NCI-H2107 treated with DMSO at 0.1 percent for 48 hours (cell line): ENCODE measurements around the gene GNAL.

Experiments used
- DNase-seq: peaks from one replicate; lab custom pipeline; 2025; ENCODE audit not compliant: unreplicated experiment; lab: John Stamatoyannopoulos, UW

Gene GNAL

DNA sequence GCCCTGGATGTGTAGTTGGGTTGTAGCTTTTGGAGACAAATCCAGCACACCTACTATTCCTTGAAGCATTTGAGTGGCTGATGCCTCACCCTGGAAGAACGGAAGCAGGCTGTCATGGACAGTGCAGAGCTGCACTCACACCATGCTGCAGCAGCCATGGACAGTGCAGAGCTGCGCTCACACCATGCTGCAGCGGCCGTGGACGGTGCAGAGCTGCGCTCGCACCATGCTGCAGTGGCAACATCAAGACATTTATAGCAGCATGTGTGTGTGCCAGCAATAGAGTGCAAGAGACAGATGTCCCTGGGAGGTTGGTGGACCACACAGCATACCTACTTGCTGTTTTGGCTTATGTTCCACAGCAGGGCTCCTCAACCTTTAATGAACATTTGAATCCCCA, 30.6 kb downstream of the GNAL start:
- no peak for DNase-seq

DNA sequence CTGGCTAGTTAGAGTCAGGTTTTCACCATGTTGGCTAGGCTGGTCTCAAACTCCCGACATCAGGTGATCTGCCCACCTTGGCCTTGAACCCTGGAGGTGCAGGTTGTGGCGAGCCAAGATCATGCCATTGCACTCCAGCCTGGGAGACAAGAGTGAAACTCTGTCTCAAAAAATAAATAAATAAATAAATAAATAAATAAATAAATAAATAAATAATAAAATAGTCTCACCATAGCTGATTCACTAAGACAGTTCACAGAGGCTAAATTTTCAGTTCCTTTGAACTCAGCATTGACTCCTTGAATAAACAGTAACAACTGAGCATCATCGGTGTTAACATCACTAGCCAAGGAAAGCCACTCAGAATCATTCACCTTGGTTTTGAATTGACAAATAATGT, 32.7 kb downstream of the GNAL start:
- no peak for DNase-seq

DNA sequence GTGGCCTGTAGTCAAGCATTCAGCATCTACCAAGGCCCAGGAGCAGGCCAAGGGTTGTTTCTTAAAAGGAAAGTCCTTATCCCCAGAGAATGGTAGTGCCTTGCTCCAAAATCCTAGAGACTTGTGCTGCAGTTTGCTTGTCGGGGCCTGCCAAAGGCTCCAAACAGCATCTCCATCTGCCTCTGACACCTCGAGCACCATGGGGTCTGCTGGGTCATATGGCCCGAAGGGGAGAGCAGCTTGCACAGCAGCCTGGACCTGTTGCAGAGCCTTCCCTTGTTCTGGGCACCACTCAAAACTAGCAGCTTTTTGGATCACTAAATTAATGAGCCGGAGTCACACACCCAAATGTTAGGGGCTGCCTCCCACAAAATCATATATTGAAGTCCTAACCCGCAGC, 35.7 kb downstream of the GNAL start:
- no peak for DNase-seq

DNA sequence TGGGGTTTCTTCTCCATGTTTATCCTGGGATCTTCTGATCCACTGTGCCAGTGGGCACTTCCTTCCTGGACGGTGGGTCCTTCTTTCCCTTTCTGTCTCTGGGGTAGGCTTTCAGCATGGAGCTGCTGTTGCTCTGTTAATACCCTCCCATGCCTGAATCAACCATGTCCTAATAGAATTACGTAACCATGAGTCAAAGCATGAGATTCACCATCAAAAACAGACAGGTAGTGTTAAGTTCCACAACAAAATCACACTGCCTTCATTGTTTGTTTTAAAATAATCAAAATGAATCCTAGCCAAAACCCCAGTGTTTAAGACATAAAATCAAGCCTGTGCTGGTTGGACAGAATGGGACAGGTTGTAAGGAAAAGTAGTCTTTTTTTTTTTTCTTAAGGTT, 37.5 kb downstream of the GNAL start:
- DNase-seq = no peak

DNA sequence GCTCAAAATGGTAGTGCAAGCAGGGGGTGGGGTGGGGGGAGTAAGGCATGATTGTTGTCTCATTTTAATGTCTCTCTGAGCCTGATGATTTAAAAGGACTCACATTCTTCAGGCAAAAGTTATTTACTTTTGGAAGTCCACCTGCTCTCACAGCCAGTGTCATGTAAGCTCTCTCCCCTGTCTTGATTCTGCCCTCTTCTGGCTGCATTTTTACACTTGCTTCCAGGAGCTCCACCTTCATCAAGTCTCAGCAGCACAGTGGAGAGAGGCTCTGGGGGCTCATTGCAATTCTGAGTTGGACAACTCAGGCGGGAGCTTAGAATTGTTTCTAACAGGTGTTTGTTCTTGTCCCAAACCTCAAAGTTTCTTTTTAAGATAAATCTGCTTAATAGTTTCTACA, 39.2 kb downstream of the GNAL start:
- no peak for DNase-seq

DNA sequence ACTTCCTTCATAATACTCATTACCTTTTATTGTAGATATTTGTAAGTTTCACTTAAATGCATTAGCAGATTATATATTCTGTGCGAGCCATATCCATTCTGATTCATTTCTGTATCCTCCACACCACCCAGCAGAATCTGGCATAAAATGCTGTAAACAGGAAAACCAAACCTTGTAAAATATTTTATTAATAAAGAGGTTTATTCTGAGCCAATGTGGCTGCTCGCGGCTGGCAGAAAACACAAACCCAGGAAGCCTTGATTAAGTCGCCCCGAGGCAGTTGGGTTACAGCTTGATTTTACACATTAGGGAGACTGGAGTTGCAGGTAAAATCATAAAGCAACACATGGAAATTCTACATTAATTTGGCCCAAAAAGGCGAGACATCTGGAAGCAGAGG, 40.5 kb downstream of the GNAL start:
- DNase-seq = no peak

DNA sequence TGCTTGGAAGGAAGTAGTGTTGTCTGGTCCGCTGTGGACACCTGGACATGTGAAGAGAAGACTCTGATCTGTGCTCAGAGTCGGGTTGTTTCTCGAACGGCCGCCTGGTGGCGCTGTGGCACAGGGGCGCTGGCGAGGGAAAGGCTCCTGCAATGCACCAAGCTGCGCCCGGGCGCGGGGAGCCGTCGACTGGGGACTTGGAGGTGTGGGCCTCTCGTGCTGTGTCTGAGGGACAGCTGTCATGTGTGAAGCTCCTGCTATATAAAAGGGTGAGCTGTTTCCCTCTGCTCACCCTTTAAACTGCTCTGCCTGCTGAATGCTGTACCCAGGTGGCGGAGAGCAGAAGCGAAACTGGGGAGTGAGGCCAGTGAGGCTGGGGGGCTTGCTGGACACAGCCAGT, 44.0 kb downstream of the GNAL start:
- no peak for DNase-seq

DNA sequence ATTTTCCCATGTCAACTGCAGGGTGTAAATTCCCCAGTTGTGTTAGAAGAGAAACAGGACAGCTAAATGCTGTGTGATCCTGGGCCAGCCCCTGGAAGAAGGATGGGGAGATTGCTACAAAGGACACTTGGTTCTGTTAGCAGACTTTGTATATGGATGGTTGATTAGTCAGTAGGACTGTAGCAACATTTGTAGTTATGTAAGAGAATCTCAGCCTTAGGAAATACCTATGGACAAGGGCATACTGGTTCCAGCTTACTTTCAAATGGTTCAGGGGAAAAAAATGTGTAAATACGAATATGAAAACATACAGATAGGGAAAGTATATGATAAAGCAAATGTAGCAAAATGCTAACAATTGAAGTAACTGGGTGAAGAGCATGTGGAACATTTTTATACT, 47.6 kb downstream of the GNAL start:
- DNase-seq = no peak

DNA sequence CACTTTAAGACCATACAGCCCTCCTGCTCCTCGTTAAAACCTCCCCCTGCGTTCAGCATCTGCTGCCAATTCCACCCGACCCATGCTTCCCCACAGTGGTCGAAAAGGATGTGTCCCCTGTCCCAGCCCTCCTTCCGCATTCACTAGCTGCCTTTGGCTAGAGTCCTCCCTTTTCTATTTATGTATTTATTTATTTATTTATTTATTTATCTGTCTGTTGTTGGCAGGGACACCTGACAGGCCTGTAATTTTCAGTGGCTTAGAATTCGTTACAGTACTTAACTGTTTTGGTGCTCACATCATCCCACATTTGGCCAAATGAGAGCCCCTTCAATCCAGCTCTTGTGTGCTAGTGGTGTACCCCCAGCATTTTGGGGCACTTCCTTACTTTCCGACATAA, 50.8 kb downstream of the GNAL start:
- DNase-seq = no peak

DNA sequence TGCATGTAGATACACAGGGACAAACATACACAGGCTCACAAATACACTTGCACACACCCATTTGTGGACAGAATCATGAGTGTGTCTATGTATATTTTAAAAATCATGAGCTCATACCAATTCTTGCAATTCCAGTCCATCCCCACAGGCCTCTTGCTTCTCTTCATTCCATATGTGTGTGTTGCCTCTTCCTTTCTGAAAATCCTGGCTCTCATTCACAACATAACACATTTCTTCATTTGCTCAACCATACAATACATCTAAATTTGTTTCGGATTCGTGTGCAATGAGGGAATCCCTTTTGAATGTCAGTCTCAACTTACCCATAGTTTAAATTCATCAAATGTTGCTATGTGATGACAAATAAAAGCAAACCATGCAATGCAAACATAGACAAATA, 51.4 kb downstream of the GNAL start:
- no peak for DNase-seq

DNA sequence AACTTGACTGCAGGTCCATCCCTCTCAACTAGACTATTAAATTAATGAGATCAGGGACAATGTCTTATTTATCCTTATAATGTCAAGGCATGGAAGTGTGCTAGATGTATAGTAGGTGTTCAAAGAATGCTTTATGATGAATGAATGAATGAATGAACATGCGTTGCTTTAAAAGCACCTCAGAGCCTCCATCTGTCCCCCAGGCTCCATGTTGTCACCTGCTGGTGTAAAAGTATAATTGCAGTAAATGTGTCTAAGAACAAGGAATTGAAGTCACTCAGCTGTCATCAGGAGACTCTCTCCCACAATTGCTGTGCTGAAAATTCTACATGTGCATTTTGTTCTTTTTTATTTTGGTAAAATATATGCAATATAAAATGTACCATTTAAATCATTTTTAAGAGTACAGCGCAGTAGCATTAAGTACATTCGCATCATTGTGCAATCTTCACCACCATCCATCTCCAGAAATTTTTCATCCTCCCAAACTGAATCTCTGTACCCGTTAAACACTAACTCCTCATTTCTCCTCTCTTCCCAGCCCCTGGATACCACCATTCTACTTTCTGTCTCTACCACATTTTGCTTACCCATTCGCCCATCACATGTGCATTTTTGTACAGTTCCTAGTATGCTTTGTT, 52.6 kb downstream of the GNAL start:
- DNase-seq = no peak

DNA sequence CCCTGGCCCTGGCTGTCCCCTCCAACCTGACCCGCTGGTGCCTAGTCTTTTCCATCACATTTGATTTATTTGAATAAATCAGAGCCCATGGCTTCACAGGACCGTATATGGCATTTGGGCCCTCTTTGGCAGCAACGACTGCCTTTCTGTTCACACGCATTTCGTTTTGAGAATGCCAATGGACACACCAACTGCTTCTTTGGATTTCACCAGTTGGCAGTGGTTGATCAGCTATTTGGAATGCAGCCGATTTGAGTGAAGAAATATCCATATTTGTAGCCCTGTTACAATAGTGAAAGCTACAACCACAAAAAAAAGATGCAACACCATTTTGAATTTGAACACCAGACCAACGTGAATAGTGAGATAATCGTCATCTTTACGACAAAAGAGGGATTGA, 56.5 kb downstream of the GNAL start:
- DNase-seq = no peak

DNA sequence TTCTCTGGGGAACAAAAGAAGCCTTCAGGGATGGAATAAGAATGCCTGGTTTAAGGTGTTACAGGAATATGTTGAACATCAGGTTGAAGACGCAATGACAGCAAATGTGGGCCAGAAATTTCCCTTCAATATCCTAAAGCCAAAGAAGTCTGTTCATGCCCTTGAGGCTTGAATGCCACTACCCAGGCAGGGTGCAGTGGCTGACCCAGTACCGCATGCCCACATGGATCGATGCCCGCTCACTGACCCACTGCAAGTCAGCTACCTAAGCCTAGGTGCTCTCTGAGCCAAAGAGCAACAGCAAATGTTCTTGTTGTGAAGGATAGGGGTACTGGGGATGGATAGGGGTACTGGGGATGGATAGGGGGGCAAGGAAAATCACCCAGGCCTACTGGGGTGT, 58.2 kb downstream of the GNAL start:
- DNase-seq = no peak

DNA sequence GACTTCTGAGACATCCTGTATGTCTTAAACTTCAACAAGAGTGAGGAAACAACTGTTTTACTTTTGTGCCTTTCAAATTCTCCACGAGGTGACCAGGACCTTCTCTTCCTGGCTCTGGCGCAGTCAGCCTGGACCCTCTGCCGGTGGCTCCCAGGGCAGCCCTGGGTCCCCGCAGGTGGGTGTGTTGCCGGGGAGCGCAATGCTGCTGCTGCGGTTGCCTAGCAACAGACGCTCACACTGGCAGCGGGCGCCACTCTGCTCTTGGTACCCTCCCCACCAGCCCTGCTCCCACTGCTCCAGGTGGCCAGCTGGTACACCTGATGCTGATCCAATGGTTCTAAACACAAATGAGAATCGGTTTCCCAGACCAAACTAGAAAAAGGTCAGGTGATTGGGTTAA, 58.7 kb downstream of the GNAL start:
- DNase-seq = no peak

DNA sequence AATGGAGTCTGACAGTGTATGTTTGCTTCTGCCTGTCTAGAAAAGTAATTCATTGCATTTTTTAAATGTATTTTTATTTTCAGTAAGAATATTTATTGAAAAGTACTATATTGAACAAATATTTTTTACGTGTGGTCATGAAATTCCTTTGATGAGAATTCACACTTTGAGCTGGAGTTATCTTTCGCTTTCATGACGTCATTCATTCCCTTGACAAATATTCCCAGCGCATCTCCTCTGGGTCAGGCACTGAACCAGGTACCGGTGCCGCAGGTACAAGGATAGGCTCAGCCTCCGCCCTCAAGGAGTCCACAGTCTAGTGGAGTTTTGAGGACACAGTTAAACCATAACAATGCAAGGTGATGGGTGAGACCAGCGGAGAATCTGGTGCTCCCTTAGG, 60.2 kb downstream of the GNAL start:
- DNase-seq = no peak

DNA sequence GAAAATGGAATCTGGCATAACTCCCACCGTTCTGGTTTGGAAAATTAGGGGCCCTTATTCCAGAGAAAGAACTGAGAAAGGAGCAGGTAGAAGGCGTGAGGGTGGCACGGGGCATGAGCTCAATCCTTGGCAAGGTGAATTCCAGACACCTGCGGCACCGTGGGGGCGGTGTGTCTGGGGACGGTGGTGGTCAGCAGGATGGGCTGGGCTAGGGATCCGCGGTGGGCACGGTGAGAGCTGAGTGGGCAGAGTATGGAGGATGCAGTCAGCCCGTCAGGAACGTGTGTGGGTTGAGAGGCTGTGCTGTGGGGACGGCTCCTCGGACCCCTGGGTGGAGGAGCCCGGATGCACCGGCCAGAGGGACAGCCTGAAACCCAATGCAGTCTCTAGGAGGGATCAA, 61.1 kb downstream of the GNAL start:
- no peak for DNase-seq

DNA sequence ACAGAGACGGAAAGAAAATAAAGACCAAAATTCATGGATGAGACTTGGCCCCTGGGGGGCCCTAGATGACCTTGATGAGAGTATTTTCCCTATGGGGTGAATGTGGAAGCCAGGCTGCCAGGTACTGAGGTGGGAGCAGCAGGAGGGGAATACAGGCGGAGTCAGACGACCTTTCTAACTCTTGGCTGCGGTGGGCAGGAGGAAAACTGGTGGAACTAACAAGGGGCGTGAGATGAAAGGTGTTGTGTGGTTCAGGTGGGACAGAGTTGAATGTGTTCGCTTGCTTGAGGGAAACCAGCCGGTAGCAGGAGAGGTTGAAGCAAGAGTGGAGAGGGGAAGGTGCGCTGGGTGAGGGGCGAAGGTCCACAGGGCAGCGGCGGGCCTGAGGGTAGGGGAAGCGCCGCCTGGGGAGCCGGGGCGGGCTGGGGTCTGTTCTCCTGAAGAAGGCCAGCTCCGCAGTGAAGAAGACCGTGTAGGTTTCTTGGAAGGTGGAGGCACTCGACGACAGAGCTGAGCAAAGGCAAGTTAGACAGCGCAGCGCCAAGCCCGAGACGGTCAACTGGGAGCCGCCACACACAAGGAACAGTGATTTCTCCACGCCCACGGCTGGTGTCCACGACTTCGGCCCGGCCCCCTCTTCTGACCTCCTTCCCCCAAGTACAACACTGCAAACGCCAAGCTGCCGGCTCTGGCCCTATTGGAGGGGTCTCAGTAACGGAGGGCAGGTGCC, 61.7 kb downstream of the GNAL start:
- no peak for DNase-seq

DNA sequence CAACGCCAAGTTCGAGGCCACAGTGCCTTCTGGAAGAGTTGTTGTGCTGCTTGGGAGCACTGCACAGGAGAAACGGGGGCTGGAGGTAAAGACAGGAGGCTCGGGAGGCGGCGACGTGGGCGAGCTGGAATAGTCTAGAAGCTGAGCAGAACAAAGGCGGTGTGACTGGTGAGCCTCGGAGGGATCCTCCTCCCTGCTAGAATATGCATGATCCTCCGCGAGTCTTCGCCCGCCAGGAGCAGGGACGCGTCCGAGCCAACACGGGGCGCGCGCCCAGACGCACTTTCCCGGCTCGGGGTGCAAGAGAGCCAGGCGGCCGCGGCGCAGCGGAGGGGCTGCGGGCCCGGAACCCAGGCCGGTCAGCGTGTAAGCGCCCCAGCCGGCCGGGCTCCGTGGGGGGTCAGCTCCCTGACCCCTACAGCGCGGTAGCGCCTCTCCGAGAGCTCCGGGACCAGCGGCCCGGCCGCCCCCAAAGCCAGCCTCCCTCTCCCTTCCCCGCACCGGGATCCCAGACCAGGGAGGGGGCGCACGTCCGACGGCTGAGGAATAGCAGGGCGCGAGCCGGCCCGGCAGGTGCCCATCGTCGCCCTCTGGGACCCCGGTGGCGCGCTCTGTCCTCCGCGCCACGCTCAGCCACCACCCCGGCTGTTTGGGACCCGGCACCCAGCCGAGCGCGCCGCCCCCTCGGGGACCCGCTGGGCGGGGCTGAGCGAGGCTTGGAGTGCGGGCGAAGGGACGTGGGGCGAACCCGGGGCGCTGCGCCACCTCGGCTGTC, 62.5 kb downstream of the GNAL start:
- DNase-seq = no peak

DNA sequence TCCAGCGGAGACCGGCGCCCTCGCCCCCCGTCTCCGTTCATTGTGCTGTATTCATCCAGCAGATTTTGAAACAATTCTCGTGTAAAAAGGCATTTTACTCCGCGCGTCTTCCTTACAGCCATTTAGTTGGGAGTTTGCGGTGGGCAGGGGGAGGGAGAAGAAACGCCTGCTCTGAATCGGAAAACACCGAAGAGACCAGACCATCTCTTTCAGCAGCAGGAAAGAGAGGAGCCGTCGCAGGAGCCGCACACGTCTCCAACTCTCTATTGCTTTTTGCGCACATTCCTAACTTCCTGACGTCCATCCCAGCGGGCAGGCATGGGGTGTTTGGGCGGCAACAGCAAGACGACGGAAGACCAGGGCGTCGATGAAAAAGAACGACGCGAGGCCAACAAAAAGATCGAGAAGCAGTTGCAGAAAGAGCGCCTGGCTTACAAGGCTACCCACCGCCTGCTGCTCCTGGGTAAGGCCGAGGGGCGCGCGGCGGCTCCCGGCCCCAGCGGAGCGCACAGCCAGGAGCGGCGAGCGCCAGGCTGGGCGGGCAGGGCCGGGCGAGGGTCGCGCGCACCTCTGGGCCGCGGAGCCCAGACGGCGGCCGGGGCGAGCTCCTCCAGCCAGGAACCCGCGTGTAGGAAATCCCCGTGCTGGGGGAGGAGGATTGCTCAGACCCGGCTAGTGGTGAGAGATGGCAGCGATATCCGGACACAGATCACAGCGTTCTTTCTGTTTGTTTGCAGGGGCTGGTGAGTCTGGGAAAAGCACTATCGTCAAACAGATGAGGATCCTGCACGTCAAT, 63.2 kb downstream of the GNAL start:
- DNase-seq = no peak

DNA sequence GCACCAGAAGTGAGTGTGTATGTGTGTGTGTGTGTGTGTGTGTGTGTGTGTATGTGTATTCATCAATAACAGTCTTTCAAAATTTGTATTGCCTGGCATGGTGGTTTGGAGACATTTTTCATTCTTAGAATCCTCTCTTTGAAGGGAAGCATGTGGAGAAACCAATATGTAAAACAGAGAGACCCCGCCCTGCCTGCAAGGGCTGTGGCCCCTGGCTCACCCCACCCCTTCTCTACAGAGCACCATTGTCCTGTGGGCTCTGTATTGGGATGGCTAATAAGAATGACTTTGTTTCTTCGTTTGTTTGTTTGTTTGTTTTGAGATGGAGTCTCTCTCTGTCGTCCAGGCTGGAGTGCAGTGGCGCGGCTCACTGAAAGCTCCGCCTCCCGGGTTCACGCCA, 65.9 kb downstream of the GNAL start:
- DNase-seq = no peak

DNA sequence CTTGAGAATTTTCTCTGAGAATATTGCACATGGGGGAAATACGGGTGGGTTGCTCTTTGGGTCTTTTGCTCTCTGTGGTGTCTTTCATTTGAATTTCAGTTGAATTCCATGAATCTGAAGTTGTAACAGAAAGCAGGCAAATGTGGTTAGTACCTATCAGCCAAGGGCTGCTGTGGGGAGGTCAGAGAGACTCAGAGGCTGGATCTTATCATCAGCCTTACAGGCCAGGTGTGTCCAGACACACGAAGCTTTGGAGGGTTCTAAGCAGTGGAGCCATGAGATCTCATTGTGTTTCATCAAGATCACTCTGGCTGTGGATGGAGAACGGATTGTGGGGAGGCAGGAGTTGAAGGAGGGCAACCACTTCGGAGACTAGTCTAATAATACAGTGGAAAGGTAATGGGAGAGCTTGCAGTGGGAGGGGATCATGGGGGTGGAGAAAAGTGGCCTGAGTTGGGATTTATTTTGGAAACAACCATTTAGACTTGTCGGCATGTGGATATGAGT, 68.1 kb downstream of the GNAL start:
- DNase-seq = no peak
